ENCODE measurements around the gene LSM7.

DNA sequence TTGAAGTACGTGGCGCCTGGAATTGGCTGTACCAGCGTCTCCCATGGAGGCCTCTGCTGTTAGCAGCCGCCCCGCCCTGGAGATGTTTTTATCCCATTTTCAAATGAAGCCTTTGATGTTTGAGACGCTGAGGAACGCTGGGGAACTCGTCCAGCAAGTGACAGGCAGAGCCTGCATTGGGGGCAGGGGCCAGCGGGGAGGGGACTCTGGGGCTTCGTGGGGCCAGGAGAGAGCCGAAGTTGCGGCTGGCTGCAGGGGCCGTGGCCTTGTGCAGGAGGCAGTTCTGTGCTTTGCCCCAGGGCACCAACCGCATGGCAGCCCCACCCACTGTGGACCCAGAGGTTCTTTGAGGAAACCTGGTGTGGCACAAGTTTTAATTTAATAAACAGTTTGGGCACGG lies 13.6 kb upstream of the LSM7 start:
- no peak for TF ChIP-seq CTCF (IDR thresholded peaks at IDR 0.05; ENCODE audit: insufficient read depth, low read length)
- TF ChIP-seq, protein P1, sequence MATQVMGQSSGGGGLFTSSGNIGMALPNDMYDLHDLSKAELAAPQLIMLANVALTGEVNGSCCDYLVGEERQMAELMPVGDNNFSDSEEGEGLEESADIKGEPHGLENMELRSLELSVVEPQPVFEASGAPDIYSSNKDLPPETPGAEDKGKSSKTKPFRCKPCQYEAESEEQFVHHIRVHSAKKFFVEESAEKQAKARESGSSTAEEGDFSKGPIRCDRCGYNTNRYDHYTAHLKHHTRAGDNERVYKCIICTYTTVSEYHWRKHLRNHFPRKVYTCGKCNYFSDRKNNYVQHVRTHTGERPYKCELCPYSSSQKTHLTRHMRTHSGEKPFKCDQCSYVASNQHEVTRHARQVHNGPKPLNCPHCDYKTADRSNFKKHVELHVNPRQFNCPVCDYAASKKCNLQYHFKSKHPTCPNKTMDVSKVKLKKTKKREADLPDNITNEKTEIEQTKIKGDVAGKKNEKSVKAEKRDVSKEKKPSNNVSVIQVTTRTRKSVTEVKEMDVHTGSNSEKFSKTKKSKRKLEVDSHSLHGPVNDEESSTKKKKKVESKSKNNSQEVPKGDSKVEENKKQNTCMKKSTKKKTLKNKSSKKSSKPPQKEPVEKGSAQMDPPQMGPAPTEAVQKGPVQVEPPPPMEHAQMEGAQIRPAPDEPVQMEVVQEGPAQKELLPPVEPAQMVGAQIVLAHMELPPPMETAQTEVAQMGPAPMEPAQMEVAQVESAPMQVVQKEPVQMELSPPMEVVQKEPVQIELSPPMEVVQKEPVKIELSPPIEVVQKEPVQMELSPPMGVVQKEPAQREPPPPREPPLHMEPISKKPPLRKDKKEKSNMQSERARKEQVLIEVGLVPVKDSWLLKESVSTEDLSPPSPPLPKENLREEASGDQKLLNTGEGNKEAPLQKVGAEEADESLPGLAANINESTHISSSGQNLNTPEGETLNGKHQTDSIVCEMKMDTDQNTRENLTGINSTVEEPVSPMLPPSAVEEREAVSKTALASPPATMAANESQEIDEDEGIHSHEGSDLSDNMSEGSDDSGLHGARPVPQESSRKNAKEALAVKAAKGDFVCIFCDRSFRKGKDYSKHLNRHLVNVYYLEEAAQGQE (IDR thresholded peaks at IDR 0.05; ENCODE audit: insufficient replicate concordance, low read depth): no peak
- TF ChIP-seq GABPA (IDR thresholded peaks at IDR 0.05; ENCODE audit: low read depth): no peak

Measured in HL-60 (cell line).